Activated T-helper 9 cell treated with anti-CD3 and anti-CD28 coated beads, Interleukin-2, amount 50 U/mL, for 16 hours (primary cell): Measurements from ENCODE around the gene CCDC14.

Experiments
- DNase-seq: peaks from one replicate; pipeline ENCODE4 v3.0.0-alpha.2; 2020; ENCODE audit warnings: low read depth

The CCDC14 gene

GRCh38 chr3:123961508-123961856 is 453 bp upstream of the CCDC14 start:
- DNase-seq: no peak

GRCh38 chr3:123953735-123954134 is 7.3 kb downstream of the CCDC14 start:
- DNase-seq: no peak

- no peak for DNase-seq
These were observed 8.0 kb downstream of the CCDC14 start for GRCh38 chr3:123952844-123953520.

- no peak for DNase-seq
These were observed 9.2 kb downstream of the CCDC14 start for GRCh38 chr3:123951522-123952447.

GRCh38 chr3:123949641-123950040 is 11.4 kb downstream of the CCDC14 start:
- DNase-seq: no peak

- no peak for DNase-seq
These were observed 12.6 kb downstream of the CCDC14 start for GRCh38 chr3:123948449-123948848.

GRCh38 chr3:123947482-123947881 is 13.5 kb downstream of the CCDC14 start:
- DNase-seq: no peak

GRCh38 chr3:123941542-123941941 is 19.5 kb downstream of the CCDC14 start:
- DNase-seq: no peak

- no peak for DNase-seq
These were observed 19.9 kb downstream of the CCDC14 start for GRCh38 chr3:123941121-123941520.

GRCh38 chr3:123939706-123940105 is 21.3 kb downstream of the CCDC14 start:
- no peak for DNase-seq

GRCh38 chr3:123936400-123936799 is 24.6 kb downstream of the CCDC14 start:
- DNase-seq: no peak

- DNase-seq: no peak
These were observed 25.2 kb downstream of the CCDC14 start for GRCh38 chr3:123935830-123936229.

- DNase-seq: no peak
These were observed 26.8 kb downstream of the CCDC14 start for GRCh38 chr3:123934250-123934649.

GRCh38 chr3:123930445-123930844 is 30.6 kb downstream of the CCDC14 start:
- DNase-seq: no peak

- no peak for DNase-seq
These were observed 31.7 kb downstream of the CCDC14 start for GRCh38 chr3:123929325-123929724.

GRCh38 chr3:123926396-123926795 is 34.6 kb downstream of the CCDC14 start:
- no peak for DNase-seq

- DNase-seq: no peak
These were observed 40.2 kb downstream of the CCDC14 start for GRCh38 chr3:123920868-123921267.

- no peak for DNase-seq
These were observed 40.6 kb downstream of the CCDC14 start for GRCh38 chr3:123920383-123920782.

GRCh38 chr3:123919353-123919752 is 41.7 kb downstream of the CCDC14 start:
- no peak for DNase-seq

GRCh38 chr3:123914829-123915228 is 46.2 kb downstream of the CCDC14 start:
- no peak for DNase-seq

- no peak for DNase-seq
These were observed 51.2 kb downstream of the CCDC14 start for GRCh38 chr3:123909785-123910184.

- DNase-seq: no peak
These were observed 53.3 kb downstream of the CCDC14 start for GRCh38 chr3:123907720-123908119.

GRCh38 chr3:123899300-123899865 is 61.6 kb downstream of the CCDC14 start:
- DNase-seq: no peak
